Immature natural killer cell (primary cell): ENCODE measurements around the gene PRR23E. TPM values are rescaled to one million over a fixed set of nuclear protein-coding genes. Genes with fewer than 3 reads are reported as not detected.

Source experiments
- DNase-seq, 3 donors: peaks; one replicate each; pipeline ENCODE4 v3.0.0; 2022; ENCODE audit warnings: mixed read lengths in 1 of 3
- H3K27ac Mint-ChIP-seq, 6 donors: one replicate each; pipeline ENCODE4 v1.8.0; 2020; ENCODE audit warnings: mixed read lengths in 6 of 6, mild to moderate bottlenecking in 5 of 6, inconsistent platforms in 4 of 6, moderate library complexity in 3 of 6
- H3K27me3 Mint-ChIP-seq, 3 donors: one replicate each; pipeline ENCODE4 v1.8.0; 2020 to 2021; ENCODE audit warnings: low read depth in 3 of 3, mild to moderate bottlenecking in 3 of 3, mixed read lengths in 3 of 3, moderate library complexity in 3 of 3, inconsistent platforms in 1 of 3
- H3K36me3 Mint-ChIP-seq, 3 donors: one replicate each; pipeline ENCODE4 v1.8.0; 2020; ENCODE audit warnings: mixed read lengths in 3 of 3, inconsistent platforms in 2 of 3, mild to moderate bottlenecking in 2 of 3
- H3K4me1 Mint-ChIP-seq, 2 donors: one replicate each; pipeline ENCODE4 v1.8.0; 2020; ENCODE audit warnings: inconsistent platforms in 2 of 2, mild to moderate bottlenecking in 2 of 2, mixed read lengths in 2 of 2, moderate library complexity in 1 of 2
- H3K4me3 Mint-ChIP-seq, 5 donors: one replicate each; pipeline ENCODE4 v1.8.0; 2020; ENCODE audit warnings: mild to moderate bottlenecking in 5 of 5, mixed read lengths in 5 of 5, inconsistent platforms in 3 of 5, moderate library complexity in 3 of 5
- H3K9me3 Mint-ChIP-seq, 6 donors: one replicate each; pipeline ENCODE4 v1.8.0; 2020; ENCODE audit warnings: mild to moderate bottlenecking in 6 of 6, mixed read lengths in 6 of 6, inconsistent platforms in 4 of 6, moderate library complexity in 3 of 6
- polyA plus RNA-seq, 3 donors: library from polyadenylated mRNA; unstranded; fragments of 300-500 nt; fragmentation: Illumina TruSeq; gene quantifications; one replicate each; pipeline ENCODE4 v1.2.3, GENCODE V29; 2021

The PRR23E gene
- polyA plus RNA-seq, 3 donors from 2014 or later: not detected

- H3K27me3 Mint-ChIP-seq: peaks cover 4 to 7% (median 5%) of the 10 kb centered on the region in 3 donors
- no peak overlapping the region for H3K4me3 Mint-ChIP-seq
Observed at GRCh38 chr3:127226946-127227842, 34.3 kb downstream of the PRR23E start.

GRCh38 chr3:127228866-127229265 lies 35.9 kb downstream of the PRR23E start:
- Mint-ChIP-seq H3K27me3 (peaks cover 4 to 11% (median 5%) of the 10 kb centered on the region in 3 donors), H3K36me3 (no peaks in the 10 kb centered on the region), H3K4me3 (no peak overlapping the region), H3K27ac (no peak overlapping the region), H3K4me1 (peaks cover 3 to 14% of the 10 kb centered on the region in 2 donors), H3K9me3 (peaks cover 0 to 10% (median under 1%) of the 10 kb centered on the region in 6 donors)
- no peak for DNase-seq

More at GRCh38 chr3:127226946-127227842, 34.3 kb downstream of the PRR23E start:
- no peak overlapping the region for H3K27ac Mint-ChIP-seq
- peaks cover 0 to 10% (median under 1%) of the 10 kb centered on the region in 6 donors for H3K9me3 Mint-ChIP-seq
- no peak for DNase-seq
- H3K36me3 Mint-ChIP-seq: no peaks in the 10 kb centered on the region
- H3K4me1 Mint-ChIP-seq: peaks cover 3 to 16% of the 10 kb centered on the region in 2 donors

DNA sequence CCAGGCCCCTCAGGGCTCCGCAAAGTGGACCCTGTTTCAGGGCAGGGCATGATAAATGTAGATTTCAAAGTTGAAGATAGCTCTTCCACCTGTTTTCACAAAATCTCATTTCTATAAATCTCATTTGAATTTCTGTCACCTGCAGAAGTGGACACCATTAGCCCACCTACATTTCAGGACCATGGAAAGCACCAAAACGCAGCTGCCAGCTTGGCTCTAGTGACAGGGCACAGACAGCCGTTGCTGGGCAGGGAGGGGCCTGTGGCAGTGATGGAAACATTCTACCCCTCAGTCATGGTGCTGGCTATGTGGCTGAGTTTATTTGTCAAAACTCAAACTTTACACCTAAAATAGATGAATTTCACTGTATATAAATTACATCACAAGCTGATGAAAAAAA lies 40.4 kb downstream of the PRR23E start:
- Mint-ChIP-seq H3K9me3 (no peaks in the 10 kb centered on the region), H3K27me3 (peaks cover 1 to 7% (median 5%) of the 10 kb centered on the region in 3 donors), H3K36me3 (no peaks in the 10 kb centered on the region), H3K4me3 (no peak overlapping the region), H3K4me1 (no peaks in the 10 kb centered on the region), H3K27ac (no peak overlapping the region)
- no peak for DNase-seq

- H3K27me3 Mint-ChIP-seq: peaks cover 0 to 7% (median 5%) of the 10 kb centered on the region in 3 donors
Observed at GRCh38 chr3:127234778-127235177, 41.8 kb downstream of the PRR23E start.

GRCh38 chr3:127235706-127236105 lies 42.8 kb downstream of the PRR23E start:
- Mint-ChIP-seq H3K36me3 (no peaks in the 10 kb centered on the region), H3K9me3 (no peaks in the 10 kb centered on the region), H3K4me3 (no peak overlapping the region), H3K27ac (no peak overlapping the region), H3K27me3 (peaks cover 0 to 10% (median 5%) of the 10 kb centered on the region in 3 donors), H3K4me1 (no peaks in the 10 kb centered on the region)
- DNase-seq: no peak

More at GRCh38 chr3:127234778-127235177, 41.8 kb downstream of the PRR23E start:
- H3K9me3 Mint-ChIP-seq: no peaks in the 10 kb centered on the region
- no peak overlapping the region for H3K4me3 Mint-ChIP-seq
- no peaks in the 10 kb centered on the region for H3K4me1 Mint-ChIP-seq
- no peak for DNase-seq
- H3K36me3 Mint-ChIP-seq: no peaks in the 10 kb centered on the region
- no peak overlapping the region for H3K27ac Mint-ChIP-seq

DNA sequence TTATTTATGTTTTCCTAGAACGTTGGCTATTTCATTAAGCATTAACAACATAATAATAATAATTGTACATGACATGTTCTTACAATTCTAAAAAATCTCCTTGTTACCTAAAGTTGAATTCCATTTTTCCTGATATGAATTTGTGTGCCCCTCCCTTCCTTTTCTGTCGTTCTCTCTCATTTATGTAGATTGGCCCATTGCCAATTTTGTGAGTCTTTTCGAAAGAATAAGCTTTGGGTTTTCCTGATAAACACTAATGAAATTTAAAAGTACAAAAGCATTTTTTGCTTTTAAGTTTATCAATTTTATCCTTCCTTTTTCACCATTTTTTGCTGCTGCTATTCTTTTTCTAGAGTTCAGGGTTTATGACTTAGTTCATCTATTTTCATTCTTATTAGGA lies 44.9 kb downstream of the PRR23E start:
- Mint-ChIP-seq H3K4me3 (no peak overlapping the region), H3K27me3 (peaks cover 0 to 8% (median 8%) of the 10 kb centered on the region in 3 donors), H3K36me3 (no peaks in the 10 kb centered on the region)

GRCh38 chr3:127238602-127239001 lies 45.7 kb downstream of the PRR23E start:
- no peak overlapping the region for H3K27ac Mint-ChIP-seq
- no peaks in the 10 kb centered on the region for H3K36me3 Mint-ChIP-seq
- DNase-seq: no peak
- H3K9me3 Mint-ChIP-seq: peaks cover 4 to 15% (median 6%) of the 10 kb centered on the region in 6 donors
- H3K27me3 Mint-ChIP-seq: peaks cover 2 to 7% (median 4%) of the 10 kb centered on the region in 3 donors
- no peak overlapping the region for H3K4me3 Mint-ChIP-seq
- H3K4me1 Mint-ChIP-seq: no peaks in the 10 kb centered on the region

More for the DNA sequence above, 44.9 kb downstream of the PRR23E start:
- H3K4me1 Mint-ChIP-seq: no peaks in the 10 kb centered on the region
- peaks cover 4 to 15% (median 6%) of the 10 kb centered on the region in 6 donors for H3K9me3 Mint-ChIP-seq
- H3K27ac Mint-ChIP-seq: no peak overlapping the region
- no peak for DNase-seq

- DNase-seq: no peak
- H3K9me3 Mint-ChIP-seq: peaks cover 14 to 48% (median 32%) of the 10 kb centered on the region in 6 donors
- peaks cover 0 to 4% (median 4%) of the 10 kb centered on the region in 3 donors for H3K27me3 Mint-ChIP-seq
Observed at GRCh38 chr3:127247292-127247691, 54.4 kb downstream of the PRR23E start.

More at GRCh38 chr3:127247292-127247691, 54.4 kb downstream of the PRR23E start:
- Mint-ChIP-seq H3K4me3 (no peak overlapping the region), H3K36me3 (no peaks in the 10 kb centered on the region), H3K4me1 (no peaks in the 10 kb centered on the region), H3K27ac (no peak overlapping the region)

Other genes starting within 250 kb of the PRR23E start
- under 1 TPM; 0.05 to 0.17 (median 0.06) TPM for gene PLXNA1, start 210.0 kb upstream of the PRR23E start, polyA plus RNA-seq
- gene PRR20G, start 94.9 kb downstream of the PRR23E start, polyA plus RNA-seq: not detected